ENCODE data around the gene AMPD1.

AMPD1 gene

DNA sequence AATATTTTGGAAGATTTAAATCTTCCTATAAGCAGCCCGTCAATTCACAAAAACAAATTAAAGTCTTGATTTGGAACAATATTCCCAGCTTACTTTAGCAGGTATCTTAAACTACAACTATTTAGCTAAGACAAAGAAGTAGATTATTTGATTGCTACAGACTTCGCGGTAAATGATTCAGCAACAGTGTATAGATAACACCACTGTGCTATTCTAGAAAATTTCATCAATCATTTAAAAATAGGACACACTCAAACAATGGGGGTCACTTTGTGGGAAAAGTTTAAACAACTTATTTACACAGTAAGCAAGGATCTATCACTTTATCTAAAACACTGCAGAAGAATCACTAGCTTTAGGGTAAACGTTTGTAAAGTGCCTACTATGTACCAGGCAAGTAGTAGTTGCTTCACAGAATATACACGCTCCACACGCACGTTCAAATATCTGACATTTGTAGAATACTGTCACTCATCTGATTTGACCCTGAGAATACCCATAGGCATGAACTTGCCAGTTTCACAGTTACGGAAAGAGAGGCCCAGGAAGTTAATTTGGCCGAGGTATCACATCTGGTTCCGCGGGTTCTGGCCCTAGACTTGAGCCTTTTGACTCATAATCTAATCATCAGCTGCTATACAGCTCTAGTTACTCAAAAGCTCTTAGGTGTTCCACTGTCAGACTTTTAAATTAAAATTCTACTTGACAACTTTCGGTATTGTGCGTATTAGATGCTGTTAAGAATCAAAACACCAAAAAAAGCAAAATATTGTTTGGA is 26.4 kb downstream of the AMPD1 start:
- Histone ChIP-seq H4K91ac (ENCODE audit: low read length) (no peak overlapping the region), H2BK120ac (ENCODE audit: low read depth, low read length) (no peak overlapping the region), H3K27ac (ENCODE audit: low read length, poor library complexity, severe bottlenecking) (no peak overlapping the region), H3K14ac (ENCODE audit: low read length in 2 of 2) (no peak overlapping the region), H3K4me1 (ENCODE audit: control insufficient read depth, insufficient read depth, low read depth, low read length) (peaks cover 4% of the 10 kb centered on the region), H3K18ac (ENCODE audit: low read depth in 1 of 2, low read length in 2 of 2) (no peak overlapping the region), H3K36me3 (ENCODE audit: control insufficient read depth in 1 of 2, insufficient read depth in 2 of 2, low read depth in 1 of 2, low read length in 2 of 2) (no peaks in the 10 kb centered on the region), H4K8ac (ENCODE audit: low read length) (no peak overlapping the region), H3K4me3 (ENCODE audit: insufficient read depth in 1 of 2, low read depth in 1 of 2, low read length in 2 of 2) (peak overlapping the region; percentile 88 to 95), H3K79me1 (replicated peaks; ENCODE audit: low read length, poor library complexity, severe bottlenecking) (no peaks in the 10 kb centered on the region), H3K27me3 (ENCODE audit: control insufficient read depth in 1 of 2, insufficient read depth in 1 of 2, low read length in 2 of 2) (no peaks in the 10 kb centered on the region), H3K23ac (ENCODE audit: low read length in 2 of 2) (peak overlapping the region in 1 of 2 experiments; percentile 63), H2AK5ac (ENCODE audit: low read length, severe bottlenecking) (no peak overlapping the region), H3K4me2 (ENCODE audit: low read length, poor library complexity, severe bottlenecking) (peak overlapping the region; percentile 78), H2BK12ac (ENCODE audit: low read length in 2 of 2) (no peak overlapping the region), H2BK5ac (ENCODE audit: low read depth, low read length, poor library complexity, severe bottlenecking) (no peak overlapping the region), H3K9me3 (ENCODE audit: control insufficient read depth, low read length) (no peaks in the 10 kb centered on the region), H2BK15ac (ENCODE audit: low read depth, poor library complexity, severe bottlenecking) (no peak overlapping the region), H2AFZ (ENCODE audit: low read depth, low read length) (no peak overlapping the region), H3K9ac (ENCODE audit: low read length) (peak overlapping the region; percentile 91), H3K4ac (ENCODE audit: low read depth in 1 of 2, low read length in 2 of 2) (no peak overlapping the region)
- 49% methylated on average over 12 of the region's 13 CpGs for WGBS
- peak; percentile 5 for DNase-seq

- no peak for DNase-seq
- Histone ChIP-seq H3K27me3 (ENCODE audit: control insufficient read depth in 1 of 2, insufficient read depth in 1 of 2, low read length in 2 of 2) (no peaks in the 10 kb centered on the region), H3K4me1 (ENCODE audit: control insufficient read depth, insufficient read depth, low read depth, low read length) (peaks cover 4% of the 10 kb centered on the region), H3K4ac (ENCODE audit: low read depth in 1 of 2, low read length in 2 of 2) (no peak overlapping the region), H2AK5ac (ENCODE audit: low read length, severe bottlenecking) (no peak overlapping the region), H4K8ac (ENCODE audit: low read length) (no peak overlapping the region), H3K79me1 (replicated peaks; ENCODE audit: low read length, poor library complexity, severe bottlenecking) (no peaks in the 10 kb centered on the region), H2BK5ac (ENCODE audit: low read depth, low read length, poor library complexity, severe bottlenecking) (no peak overlapping the region), H3K4me3 (ENCODE audit: insufficient read depth in 1 of 2, low read depth in 1 of 2, low read length in 2 of 2) (peak overlapping the region in 1 of 2 experiments; percentile 95), H4K91ac (ENCODE audit: low read length) (no peak overlapping the region), H3K27ac (ENCODE audit: low read length, poor library complexity, severe bottlenecking) (no peak overlapping the region), H3K9ac (ENCODE audit: low read length) (peak overlapping the region; percentile 91), H3K14ac (ENCODE audit: low read length in 2 of 2) (no peak overlapping the region), H2BK12ac (ENCODE audit: low read length in 2 of 2) (no peak overlapping the region), H3K23ac (ENCODE audit: low read length in 2 of 2) (no peak overlapping the region), H3K18ac (ENCODE audit: low read depth in 1 of 2, low read length in 2 of 2) (no peak overlapping the region), H2BK15ac (ENCODE audit: low read depth, poor library complexity, severe bottlenecking) (no peak overlapping the region), H2BK120ac (ENCODE audit: low read depth, low read length) (no peak overlapping the region), H3K9me3 (ENCODE audit: control insufficient read depth, low read length) (no peaks in the 10 kb centered on the region), H3K36me3 (ENCODE audit: control insufficient read depth in 1 of 2, insufficient read depth in 2 of 2, low read depth in 1 of 2, low read length in 2 of 2) (no peaks in the 10 kb centered on the region), H3K4me2 (ENCODE audit: low read length, poor library complexity, severe bottlenecking) (no peak overlapping the region), H2AFZ (ENCODE audit: low read depth, low read length) (no peak overlapping the region)
- 58% methylated on average over 1 of the region's 4 CpGs for WGBS
Observed at GRCh38 chr1:114668373-114668772, 27.0 kb downstream of the AMPD1 start.

GRCh38 chr1:114666954-114667353 is 28.4 kb downstream of the AMPD1 start:
- H3K4me3 ChIP-seq (ENCODE audit: insufficient read depth in 1 of 2, low read depth in 1 of 2, low read length in 2 of 2): no peak overlapping the region
- H3K36me3 ChIP-seq (ENCODE audit: control insufficient read depth in 1 of 2, insufficient read depth in 2 of 2, low read depth in 1 of 2, low read length in 2 of 2): no peaks in the 10 kb centered on the region
- no peak overlapping the region for H2BK15ac ChIP-seq (ENCODE audit: low read depth, poor library complexity, severe bottlenecking)
- H3K9me3 ChIP-seq (ENCODE audit: control insufficient read depth, low read length): no peaks in the 10 kb centered on the region
- no peak overlapping the region for H2AK5ac ChIP-seq (ENCODE audit: low read length, severe bottlenecking)
- no peak overlapping the region for H2BK120ac ChIP-seq (ENCODE audit: low read depth, low read length)
- H4K91ac ChIP-seq (ENCODE audit: low read length): no peak overlapping the region
- no peak overlapping the region for H3K9ac ChIP-seq (ENCODE audit: low read length)
- H2BK5ac ChIP-seq (ENCODE audit: low read depth, low read length, poor library complexity, severe bottlenecking): no peak overlapping the region
- no peak overlapping the region for H2BK12ac ChIP-seq (ENCODE audit: low read length in 2 of 2)
- H3K18ac ChIP-seq (ENCODE audit: low read depth in 1 of 2, low read length in 2 of 2): no peak overlapping the region
- no peak overlapping the region for H3K4ac ChIP-seq (ENCODE audit: low read depth in 1 of 2, low read length in 2 of 2)
- H4K8ac ChIP-seq (ENCODE audit: low read length): no peak overlapping the region
- H3K4me2 ChIP-seq (ENCODE audit: low read length, poor library complexity, severe bottlenecking): no peak overlapping the region
- no peak overlapping the region for H3K14ac ChIP-seq (ENCODE audit: low read length in 2 of 2)
- WGBS: 94% methylated on average over 3 of the region's 3 CpGs
- no peak overlapping the region for H3K27ac ChIP-seq (ENCODE audit: low read length, poor library complexity, severe bottlenecking)
- peaks cover 1% of the 10 kb centered on the region for H3K79me1 ChIP-seq (replicated peaks; ENCODE audit: low read length, poor library complexity, severe bottlenecking)
- no peaks in the 10 kb centered on the region for H3K27me3 ChIP-seq (ENCODE audit: control insufficient read depth in 1 of 2, insufficient read depth in 1 of 2, low read length in 2 of 2)
- peaks cover 4% of the 10 kb centered on the region for H3K4me1 ChIP-seq (ENCODE audit: control insufficient read depth, insufficient read depth, low read depth, low read length)
- H2AFZ ChIP-seq (ENCODE audit: low read depth, low read length): no peak overlapping the region
- no peak for DNase-seq
- H3K23ac ChIP-seq (ENCODE audit: low read length in 2 of 2): no peak overlapping the region

DNA sequence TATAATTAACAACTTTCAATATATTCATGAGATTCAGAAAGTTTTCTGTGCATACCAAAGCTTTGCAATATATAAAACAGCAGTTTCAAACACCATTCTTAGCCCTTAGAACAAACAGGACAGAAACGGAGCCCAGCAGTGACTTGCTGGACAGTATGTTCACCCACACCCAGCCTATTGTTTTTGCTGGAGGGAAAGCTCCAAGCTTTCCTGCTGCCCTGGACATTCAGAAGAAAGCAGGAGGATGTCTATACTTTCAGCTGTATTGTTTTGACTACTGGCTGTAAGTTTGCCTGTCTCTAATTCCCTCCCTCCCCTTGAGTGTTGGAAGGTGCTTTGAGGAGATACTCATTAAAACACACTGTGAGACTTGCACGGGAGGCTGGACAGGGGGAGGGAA is 35.1 kb downstream of the AMPD1 start:
- no peak overlapping the region for H3K4me2 ChIP-seq (ENCODE audit: low read length, poor library complexity, severe bottlenecking)

More for the DNA sequence above, 35.1 kb downstream of the AMPD1 start:
- Histone ChIP-seq H2BK120ac (ENCODE audit: low read depth, low read length) (no peak overlapping the region), H4K8ac (ENCODE audit: low read length) (no peak overlapping the region), H3K4me1 (ENCODE audit: control insufficient read depth, insufficient read depth, low read depth, low read length) (no peaks in the 10 kb centered on the region), H2AK5ac (ENCODE audit: low read length, severe bottlenecking) (no peak overlapping the region), H3K18ac (ENCODE audit: low read depth in 1 of 2, low read length in 2 of 2) (no peak overlapping the region), H4K91ac (ENCODE audit: low read length) (no peak overlapping the region), H3K23ac (ENCODE audit: low read length in 2 of 2) (peak overlapping the region in 1 of 2 experiments; percentile 40), H2BK15ac (ENCODE audit: low read depth, poor library complexity, severe bottlenecking) (no peak overlapping the region), H3K27ac (ENCODE audit: low read length, poor library complexity, severe bottlenecking) (no peak overlapping the region), H3K4me3 (ENCODE audit: insufficient read depth in 1 of 2, low read depth in 1 of 2, low read length in 2 of 2) (no peak overlapping the region), H2BK12ac (ENCODE audit: low read length in 2 of 2) (no peak overlapping the region), H3K79me1 (replicated peaks; ENCODE audit: low read length, poor library complexity, severe bottlenecking) (peaks cover 4% of the 10 kb centered on the region), H3K4ac (ENCODE audit: low read depth in 1 of 2, low read length in 2 of 2) (no peak overlapping the region), H2BK5ac (ENCODE audit: low read depth, low read length, poor library complexity, severe bottlenecking) (no peak overlapping the region), H3K27me3 (ENCODE audit: control insufficient read depth in 1 of 2, insufficient read depth in 1 of 2, low read length in 2 of 2) (peaks cover 0 to 3% of the 10 kb centered on the region in 2 experiments), H3K9ac (ENCODE audit: low read length) (no peak overlapping the region), H3K36me3 (ENCODE audit: control insufficient read depth in 1 of 2, insufficient read depth in 2 of 2, low read depth in 1 of 2, low read length in 2 of 2) (no peaks in the 10 kb centered on the region), H3K9me3 (ENCODE audit: control insufficient read depth, low read length) (no peaks in the 10 kb centered on the region), H2AFZ (ENCODE audit: low read depth, low read length) (no peak overlapping the region), H3K14ac (ENCODE audit: low read length in 2 of 2) (no peak overlapping the region)
- WGBS: 30% methylated on average over 1 of the region's 2 CpGs
- DNase-seq: no peak
